GM12865 (cell line): ENCODE measurements around the gene VASN.

Experiments used
- DNase-seq: peaks from one replicate; pipeline ENCODE4 v3.0.0; 2010; ENCODE audit warnings: low read depth
- H3K4me3 ChIP-seq: 2 replicates; pipeline ENCODE4 v1.5.1; 2011; ENCODE audit warnings: mild to moderate bottlenecking, low read depth, low read length, control low read depth
- CTCF ChIP-seq: IDR thresholded peaks from 2 replicates; pipeline ENCODE4 v1.5.1; 2011; ENCODE audit warnings: low read length, control low read depth, low read depth, inconsistent platforms; ENCODE audit not compliant: insufficient read depth; ENCODE audit errors: missing control alignments

The VASN gene

GRCh38 chr16:4409081-4409932 is 37.7 kb downstream of the VASN start:
- TF ChIP-seq CTCF = no peak
- DNase-seq = no peak
- H3K4me3 ChIP-seq = no peak overlapping the region

GRCh38 chr16:4410335-4411075 is 38.9 kb downstream of the VASN start:
- no peak overlapping the region for H3K4me3 ChIP-seq
- TF ChIP-seq CTCF = no peak
- no peak for DNase-seq

GRCh38 chr16:4411684-4412083 is 40.0 kb downstream of the VASN start:
- DNase-seq = no peak
- no peak overlapping the region for H3K4me3 ChIP-seq
- no peak for TF ChIP-seq CTCF

GRCh38 chr16:4412159-4412558 is 40.5 kb downstream of the VASN start:
- H3K4me3 ChIP-seq = no peak overlapping the region
- no peak for TF ChIP-seq CTCF
- DNase-seq = no peak

- TF ChIP-seq CTCF = no peak
- no peak for DNase-seq
- H3K4me3 ChIP-seq = no peak overlapping the region
Observed at GRCh38 chr16:4412854-4413253, 41.2 kb downstream of the VASN start.

GRCh38 chr16:4414187-4414917 is 42.7 kb downstream of the VASN start:
- peak overlapping the region; percentile 90 for H3K4me3 ChIP-seq
- peak; percentile 98 for DNase-seq
- TF ChIP-seq CTCF = no peak
